Ammon's horn (tissue), 1 donor: ENCODE measurements around the gene GUCY2C.

Experiments
- DNase-seq: peaks from one replicate; pipeline ENCODE4 v3.0.0-alpha.2; 2016; ENCODE audit warnings: low spot score

Gene GUCY2C

GRCh38 chr12:14621826-14622225 lies 74.6 kb downstream of the GUCY2C start:
- DNase-seq, result no peak

GRCh38 chr12:14619741-14620501 lies 76.5 kb downstream of the GUCY2C start:
- no peak for DNase-seq

- DNase-seq, result peak; percentile 40
Observed at GRCh38 chr12:14618983-14619382, 77.4 kb downstream of the GUCY2C start.

- peak; percentile 34 for DNase-seq
Observed at GRCh38 chr12:14614704-14615121, 81.7 kb downstream of the GUCY2C start.

GRCh38 chr12:14613718-14614117 lies 82.7 kb downstream of the GUCY2C start:
- DNase-seq, result peak; percentile 30

- peak; percentile 53 for DNase-seq
Observed at GRCh38 chr12:14612898-14613445, 83.4 kb downstream of the GUCY2C start.

GRCh38 chr12:14612250-14612649 lies 84.1 kb downstream of the GUCY2C start:
- no peak for DNase-seq

GRCh38 chr12:14611640-14612203 lies 84.7 kb downstream of the GUCY2C start:
- no peak for DNase-seq

- no peak for DNase-seq
Observed at GRCh38 chr12:14607568-14607967, 88.8 kb downstream of the GUCY2C start.

- no peak for DNase-seq
Observed at GRCh38 chr12:14605401-14605989, 90.9 kb downstream of the GUCY2C start.

- no peak for DNase-seq
Observed at GRCh38 chr12:14601692-14602478, 94.5 kb downstream of the GUCY2C start.

- DNase-seq, result no peak
Observed at GRCh38 chr12:14597480-14597879, 98.9 kb downstream of the GUCY2C start.

GRCh38 chr12:14591719-14592118 lies 104.7 kb downstream of the GUCY2C start:
- DNase-seq, result no peak

- DNase-seq, result no peak
Observed at GRCh38 chr12:14589169-14590004, 107.0 kb downstream of the GUCY2C start.

- DNase-seq, result no peak
Observed at GRCh38 chr12:14588571-14588970, 107.8 kb downstream of the GUCY2C start.

- DNase-seq, result no peak
Observed at GRCh38 chr12:14578646-14579045, 117.8 kb downstream of the GUCY2C start.

- DNase-seq, result no peak
Observed at GRCh38 chr12:14577344-14577743, 119.1 kb downstream of the GUCY2C start.

GRCh38 chr12:14576896-14577295 lies 119.5 kb downstream of the GUCY2C start:
- DNase-seq, result no peak

- DNase-seq, result no peak
Observed at GRCh38 chr12:14575585-14575984, 120.8 kb downstream of the GUCY2C start.

- DNase-seq, result no peak
Observed at GRCh38 chr12:14573118-14573517, 123.3 kb downstream of the GUCY2C start.

GRCh38 chr12:14572401-14572800 lies 124.0 kb downstream of the GUCY2C start:
- no peak for DNase-seq
